Measurements from ENCODE around the gene ARHGDIG. TPM values are rescaled to one million over a fixed set of nuclear protein-coding genes. Genes with fewer than 3 reads are reported as not detected.

Gene ARHGDIG
- total and polyA plus RNA-seq, 9 of the 15 experiments (the other 6 are each of a cell fraction or from before 2014, with no cell fraction given) = 0.36 to 2.5 (median 0.64) TPM; not detected in 2

DNA sequence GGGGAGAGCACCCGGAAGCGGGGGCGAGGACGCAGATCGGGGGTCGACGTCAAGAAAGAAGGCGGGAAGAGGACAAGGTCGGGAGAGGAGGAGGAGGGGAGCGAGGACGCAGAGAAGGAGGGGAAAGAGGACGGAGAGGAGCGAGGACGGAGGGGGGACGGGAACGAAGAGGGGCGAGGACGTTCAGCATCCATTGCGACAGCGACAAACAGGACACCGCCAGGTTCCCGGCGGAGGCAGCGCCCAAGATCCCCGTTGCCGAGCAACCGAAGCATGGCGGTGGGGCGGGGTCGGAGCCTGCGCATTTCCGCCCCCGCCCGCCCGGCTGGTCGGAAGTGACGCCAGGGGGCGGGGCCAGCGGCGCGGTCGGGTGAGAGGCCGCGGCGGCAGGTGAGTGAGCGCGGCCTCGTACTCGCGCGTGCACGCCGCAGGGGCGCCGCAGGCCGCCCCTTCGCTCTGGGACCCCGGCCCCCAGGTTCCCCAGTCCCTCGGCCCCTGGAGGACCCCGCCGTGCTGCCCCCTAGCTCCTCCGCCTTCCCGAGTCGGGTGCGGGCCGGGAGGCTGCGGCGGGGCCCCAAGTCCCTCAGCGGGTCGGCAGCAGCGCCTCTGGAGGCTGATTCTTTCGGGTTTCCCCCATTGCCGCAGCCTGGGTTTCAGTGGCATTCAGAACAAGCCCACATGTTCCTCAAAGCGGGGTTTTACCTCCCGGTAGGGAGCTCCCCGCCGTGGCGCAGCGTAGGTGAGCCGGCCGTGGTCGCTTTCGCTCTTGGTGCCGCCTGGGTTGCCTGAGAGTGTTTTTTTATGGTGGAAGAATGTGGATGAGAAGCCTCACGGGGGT is 45.7 kb upstream of the ARHGDIG start, which contains the start of gene FAM234A (continued):
- TF ChIP-seq, protein P1, sequence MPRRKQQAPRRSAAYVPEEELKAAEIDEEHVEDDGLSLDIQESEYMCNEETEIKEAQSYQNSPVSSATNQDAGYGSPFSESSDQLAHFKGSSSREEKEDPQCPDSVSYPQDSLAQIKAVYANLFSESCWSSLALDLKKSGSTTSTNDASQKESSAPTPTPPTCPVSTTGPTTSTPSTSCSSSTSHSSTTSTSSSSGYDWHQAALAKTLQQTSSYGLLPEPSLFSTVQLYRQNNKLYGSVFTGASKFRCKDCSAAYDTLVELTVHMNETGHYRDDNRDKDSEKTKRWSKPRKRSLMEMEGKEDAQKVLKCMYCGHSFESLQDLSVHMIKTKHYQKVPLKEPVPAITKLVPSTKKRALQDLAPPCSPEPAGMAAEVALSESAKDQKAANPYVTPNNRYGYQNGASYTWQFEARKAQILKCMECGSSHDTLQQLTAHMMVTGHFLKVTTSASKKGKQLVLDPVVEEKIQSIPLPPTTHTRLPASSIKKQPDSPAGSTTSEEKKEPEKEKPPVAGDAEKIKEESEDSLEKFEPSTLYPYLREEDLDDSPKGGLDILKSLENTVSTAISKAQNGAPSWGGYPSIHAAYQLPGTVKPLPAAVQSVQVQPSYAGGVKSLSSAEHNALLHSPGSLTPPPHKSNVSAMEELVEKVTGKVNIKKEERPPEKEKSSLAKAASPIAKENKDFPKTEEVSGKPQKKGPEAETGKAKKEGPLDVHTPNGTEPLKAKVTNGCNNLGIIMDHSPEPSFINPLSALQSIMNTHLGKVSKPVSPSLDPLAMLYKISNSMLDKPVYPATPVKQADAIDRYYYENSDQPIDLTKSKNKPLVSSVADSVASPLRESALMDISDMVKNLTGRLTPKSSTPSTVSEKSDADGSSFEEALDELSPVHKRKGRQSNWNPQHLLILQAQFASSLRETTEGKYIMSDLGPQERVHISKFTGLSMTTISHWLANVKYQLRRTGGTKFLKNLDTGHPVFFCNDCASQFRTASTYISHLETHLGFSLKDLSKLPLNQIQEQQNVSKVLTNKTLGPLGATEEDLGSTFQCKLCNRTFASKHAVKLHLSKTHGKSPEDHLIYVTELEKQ (CRISPR knock-in tag; IDR thresholded peaks at IDR 0.05) = no peak
- TF ChIP-seq, protein P2, sequence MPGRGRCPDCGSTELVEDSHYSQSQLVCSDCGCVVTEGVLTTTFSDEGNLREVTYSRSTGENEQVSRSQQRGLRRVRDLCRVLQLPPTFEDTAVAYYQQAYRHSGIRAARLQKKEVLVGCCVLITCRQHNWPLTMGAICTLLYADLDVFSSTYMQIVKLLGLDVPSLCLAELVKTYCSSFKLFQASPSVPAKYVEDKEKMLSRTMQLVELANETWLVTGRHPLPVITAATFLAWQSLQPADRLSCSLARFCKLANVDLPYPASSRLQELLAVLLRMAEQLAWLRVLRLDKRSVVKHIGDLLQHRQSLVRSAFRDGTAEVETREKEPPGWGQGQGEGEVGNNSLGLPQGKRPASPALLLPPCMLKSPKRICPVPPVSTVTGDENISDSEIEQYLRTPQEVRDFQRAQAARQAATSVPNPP (IDR thresholded peaks at IDR 0.05; ENCODE audit: borderline replicate concordance, insufficient read depth, insufficient read length) = no peak
- TF ChIP-seq ZNF134 (CRISPR knock-in tag; conservative IDR thresholded peaks at IDR 0.05) (no peak), STAG1 (CRISPR knock-in tag; IDR thresholded peaks at IDR 0.05; ENCODE audit: borderline replicate concordance) (no peak), FOXJ3 (CRISPR knock-in tag; IDR thresholded peaks at IDR 0.05) (no peak), KAT2B (IDR thresholded peaks at IDR 0.05; ENCODE audit: low read depth, low read length) (no peak), ZNF197 (CRISPR knock-in tag; IDR thresholded peaks at IDR 0.05; ENCODE audit: low read depth) (no peak)
- TF ChIP-seq, protein P3, sequence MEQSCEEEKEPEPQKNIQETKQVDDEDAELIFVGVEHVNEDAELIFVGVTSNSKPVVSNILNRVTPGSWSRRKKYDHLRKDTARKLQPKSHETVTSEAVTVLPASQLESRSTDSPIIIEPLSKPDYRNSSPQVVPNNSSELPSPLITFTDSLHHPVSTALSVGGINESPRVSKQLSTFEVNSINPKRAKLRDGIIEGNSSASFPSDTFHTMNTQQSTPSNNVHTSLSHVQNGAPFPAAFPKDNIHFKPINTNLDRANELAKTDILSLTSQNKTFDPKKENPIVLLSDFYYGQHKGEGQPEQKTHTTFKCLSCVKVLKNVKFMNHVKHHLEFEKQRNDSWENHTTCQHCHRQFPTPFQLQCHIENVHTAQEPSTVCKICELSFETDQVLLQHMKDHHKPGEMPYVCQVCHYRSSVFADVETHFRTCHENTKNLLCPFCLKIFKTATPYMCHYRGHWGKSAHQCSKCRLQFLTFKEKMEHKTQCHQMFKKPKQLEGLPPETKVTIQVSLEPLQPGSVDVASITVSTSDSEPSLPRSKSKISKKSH (CRISPR knock-in tag; IDR thresholded peaks at IDR 0.05) = no peak
